PC-3 (cell line): Measurements from ENCODE around the gene DUSP19.

Experiments used
- EZH2 ChIP-seq: fragments of 300-600 bp; sonication (generic); IDR thresholded peaks from one replicate; pipeline ENCODE4 v1.6.1; 2017; ENCODE audit warnings: antibody characterized with exemption, mild to moderate bottlenecking, low read length; ENCODE audit not compliant: unreplicated experiment
- EZH2phosphoT487 ChIP-seq: fragments of 300-600 bp; sonication (generic); IDR thresholded peaks from 2 replicates; pipeline ENCODE4 v1.6.1; 2018; ENCODE audit warnings: mild to moderate bottlenecking, antibody characterized with exemption, low read length, borderline replicate concordance
- TF ChIP-seq, protein P1 (sequence below): fragments of 300-600 bp; sonication (generic); conservative IDR thresholded peaks from 2 replicates; pipeline ENCODE4 v1.5.1; 2017; ENCODE audit warnings: antibody characterized with exemption, low read depth, mild to moderate bottlenecking, low read length

DNA sequence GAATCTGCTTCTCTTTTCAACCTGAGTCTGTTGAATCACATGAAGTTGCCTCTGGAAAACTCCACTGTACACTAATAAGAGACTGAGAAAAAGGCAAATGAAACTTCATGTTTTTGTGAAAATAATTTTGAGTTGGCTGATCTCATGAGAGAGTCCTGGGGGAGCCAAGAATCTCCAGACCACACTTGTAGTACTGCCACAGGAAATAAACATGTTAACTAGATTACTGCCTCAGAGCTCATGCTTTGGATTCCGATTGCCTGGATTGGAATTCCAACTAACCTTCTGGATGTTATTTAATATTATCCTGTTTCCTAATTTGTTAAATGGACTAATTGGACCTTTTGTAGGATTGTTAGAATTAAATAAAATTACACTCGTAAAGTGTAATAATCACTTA lies 70.9 kb downstream of the DUSP19 start:
- TF ChIP-seq, protein P1, sequence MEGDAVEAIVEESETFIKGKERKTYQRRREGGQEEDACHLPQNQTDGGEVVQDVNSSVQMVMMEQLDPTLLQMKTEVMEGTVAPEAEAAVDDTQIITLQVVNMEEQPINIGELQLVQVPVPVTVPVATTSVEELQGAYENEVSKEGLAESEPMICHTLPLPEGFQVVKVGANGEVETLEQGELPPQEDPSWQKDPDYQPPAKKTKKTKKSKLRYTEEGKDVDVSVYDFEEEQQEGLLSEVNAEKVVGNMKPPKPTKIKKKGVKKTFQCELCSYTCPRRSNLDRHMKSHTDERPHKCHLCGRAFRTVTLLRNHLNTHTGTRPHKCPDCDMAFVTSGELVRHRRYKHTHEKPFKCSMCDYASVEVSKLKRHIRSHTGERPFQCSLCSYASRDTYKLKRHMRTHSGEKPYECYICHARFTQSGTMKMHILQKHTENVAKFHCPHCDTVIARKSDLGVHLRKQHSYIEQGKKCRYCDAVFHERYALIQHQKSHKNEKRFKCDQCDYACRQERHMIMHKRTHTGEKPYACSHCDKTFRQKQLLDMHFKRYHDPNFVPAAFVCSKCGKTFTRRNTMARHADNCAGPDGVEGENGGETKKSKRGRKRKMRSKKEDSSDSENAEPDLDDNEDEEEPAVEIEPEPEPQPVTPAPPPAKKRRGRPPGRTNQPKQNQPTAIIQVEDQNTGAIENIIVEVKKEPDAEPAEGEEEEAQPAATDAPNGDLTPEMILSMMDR, result no peak
- TF ChIP-seq EZH2phosphoT487 (no peak), EZH2 (no peak)
